IMR-90 (cell line): ENCODE data around the gene SPNS2.

ENCODE experiments used
- MAFK ChIP-seq: IDR thresholded peaks from 2 replicates; pipeline ENCODE4 v1.6.1; 2012; ENCODE audit warnings: low read depth, low read length, improper control_type of control experiment
- MXI1 ChIP-seq: IDR thresholded peaks from 2 replicates; pipeline ENCODE4 v1.6.1; 2012; ENCODE audit warnings: low read depth, mild to moderate bottlenecking, low read length, moderate library complexity, borderline replicate concordance

GRCh38 chr17:4506175-4506813 is 7.6 kb downstream of the SPNS2 start:
- TF ChIP-seq MXI1 (no peak), MAFK (no peak)
